HG02798 (cell line): ENCODE results near the gene LHX3.

Experiments used
- ATAC-seq: cut with Tn5 transposase; IDR thresholded peaks from one replicate; pipeline ENCODE4 v1.9.1; 2021; ENCODE audit warnings: mild to moderate bottlenecking; ENCODE audit not compliant: unreplicated experiment, poor library complexity

LHX3 gene

DNA sequence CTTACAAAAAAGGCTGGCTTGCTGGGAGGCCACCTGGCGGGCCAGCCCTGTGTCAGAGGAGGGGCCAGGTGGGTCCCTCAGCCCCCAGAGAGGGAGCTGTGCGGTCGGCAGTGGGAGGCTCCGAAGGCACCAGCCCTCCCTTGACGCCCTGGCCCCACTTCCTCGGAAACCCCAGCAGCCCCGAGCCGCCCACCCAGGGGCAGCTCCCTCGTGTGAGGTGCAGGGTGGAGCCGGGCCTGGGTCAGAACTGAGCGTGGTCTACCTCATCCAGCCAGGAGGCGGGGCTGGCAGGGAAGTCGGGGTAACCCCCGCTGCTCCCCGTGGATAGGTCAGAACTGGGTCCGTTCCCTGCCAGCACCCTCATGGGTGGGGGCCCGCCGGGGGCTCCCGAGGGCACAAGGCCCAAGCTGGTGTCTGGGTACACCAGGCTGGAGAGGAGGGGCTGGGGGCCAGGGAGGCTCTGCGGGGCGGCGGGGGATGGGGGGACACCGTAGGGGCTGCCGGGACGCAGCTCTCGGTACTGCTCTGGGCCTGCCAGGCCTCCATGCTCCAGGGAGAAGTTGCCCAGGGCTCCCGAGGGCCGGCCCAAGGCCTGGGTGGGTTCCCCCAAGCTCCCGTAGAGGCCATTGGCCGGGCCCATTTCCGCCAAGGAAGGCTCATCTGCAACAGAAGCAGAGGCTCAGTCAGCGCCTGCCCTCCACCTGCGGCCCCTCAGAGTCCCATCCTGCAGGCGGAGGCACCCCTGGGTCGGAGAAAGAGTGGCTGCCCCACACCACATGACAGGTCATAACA lies 7.6 kb downstream of the LHX3 start:
- no peak for ATAC-seq

GRCh38 chr9:136196404-136197083 lies 8.4 kb downstream of the LHX3 start:
- no peak for ATAC-seq

DNA sequence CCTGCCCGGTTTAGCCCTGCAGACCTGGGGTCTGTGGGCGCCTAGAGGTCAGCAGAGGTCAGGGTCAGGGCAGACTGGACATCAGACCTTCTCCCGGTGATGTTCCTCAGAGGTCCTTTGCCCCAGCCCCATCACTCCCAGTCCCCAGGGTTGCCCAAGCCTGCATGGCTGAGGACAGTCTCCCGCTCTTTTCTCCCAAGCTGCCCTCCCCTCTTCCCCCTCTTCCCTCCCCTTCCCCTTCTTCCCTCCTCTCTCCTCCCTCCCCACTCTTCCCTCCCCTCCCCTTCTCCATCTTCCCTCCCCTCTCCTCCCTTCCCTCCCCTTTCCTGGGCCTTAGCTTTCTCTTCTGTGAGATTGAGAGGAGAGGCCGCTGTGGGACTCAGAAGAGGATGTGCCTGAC lies 10.4 kb downstream of the LHX3 start:
- no peak for ATAC-seq

DNA sequence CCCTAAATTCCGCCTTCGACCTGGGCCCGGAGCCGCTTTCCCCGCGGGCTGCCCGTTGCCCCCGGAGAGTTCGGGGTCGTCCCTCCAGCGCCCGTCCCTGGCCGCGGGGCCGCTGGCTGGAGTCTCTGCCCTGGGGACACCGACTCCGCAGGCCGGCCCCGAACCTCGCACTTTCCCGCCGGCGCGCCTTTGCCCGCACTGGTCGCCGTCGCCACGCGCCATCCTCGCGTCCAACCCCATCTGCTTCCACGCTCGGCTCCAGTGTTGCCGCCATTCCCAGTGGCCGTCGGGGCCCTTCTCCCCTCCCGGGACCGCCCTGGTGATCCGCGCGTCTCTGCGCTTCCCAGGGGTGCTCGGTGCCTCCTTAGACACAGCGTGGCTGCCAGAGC lies 11.0 kb downstream of the LHX3 start:
- no peak for ATAC-seq

DNA sequence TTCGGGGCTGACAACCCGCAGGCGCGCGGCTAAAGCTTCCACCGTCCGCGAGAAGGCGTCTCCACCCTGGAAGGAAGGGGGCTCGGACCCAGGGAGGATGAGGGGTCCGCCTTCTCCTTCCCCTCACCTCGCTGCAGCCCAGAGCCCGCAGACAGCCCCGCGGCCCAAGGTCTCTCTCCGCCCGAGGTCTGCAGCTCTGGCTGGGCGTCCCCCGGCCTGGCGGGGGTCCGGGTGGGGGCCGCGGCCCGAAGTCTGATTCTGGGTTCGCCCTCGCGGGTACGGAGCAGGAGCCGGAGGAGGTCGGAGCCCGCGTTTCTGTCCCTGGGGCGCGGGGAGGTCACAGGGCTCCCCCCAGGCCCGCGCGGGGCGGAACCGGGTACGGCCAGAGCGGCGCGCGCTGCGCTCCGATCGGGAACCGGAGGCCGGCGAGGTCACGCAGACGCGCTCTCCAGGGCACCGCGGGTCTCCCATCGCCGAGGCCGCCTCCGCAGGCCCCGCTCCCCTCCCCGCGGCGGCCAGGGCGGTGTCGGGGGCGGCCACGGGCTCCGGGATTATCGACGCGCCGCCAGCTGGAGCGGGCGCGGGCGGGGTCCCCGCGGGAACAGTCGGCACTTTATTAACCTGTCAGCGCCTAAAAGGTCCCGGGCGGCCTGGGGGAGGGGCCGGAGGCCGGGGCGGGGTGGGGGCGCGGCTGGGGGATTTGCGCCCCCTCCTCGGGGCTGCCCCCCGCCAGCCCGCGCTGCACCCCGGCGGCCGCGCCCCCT lies 11.6 kb downstream of the LHX3 start:
- ATAC-seq = no peak

GRCh38 chr9:136192289-136193126 lies 12.4 kb downstream of the LHX3 start:
- ATAC-seq = no peak

- ATAC-seq = no peak
Measured at GRCh38 chr9:136191960-136192286, 13.0 kb downstream of the LHX3 start.

- no peak for ATAC-seq
Measured at GRCh38 chr9:136191099-136191959, 13.6 kb downstream of the LHX3 start.

GRCh38 chr9:136190656-136191055 lies 14.3 kb downstream of the LHX3 start:
- ATAC-seq = no peak

DNA sequence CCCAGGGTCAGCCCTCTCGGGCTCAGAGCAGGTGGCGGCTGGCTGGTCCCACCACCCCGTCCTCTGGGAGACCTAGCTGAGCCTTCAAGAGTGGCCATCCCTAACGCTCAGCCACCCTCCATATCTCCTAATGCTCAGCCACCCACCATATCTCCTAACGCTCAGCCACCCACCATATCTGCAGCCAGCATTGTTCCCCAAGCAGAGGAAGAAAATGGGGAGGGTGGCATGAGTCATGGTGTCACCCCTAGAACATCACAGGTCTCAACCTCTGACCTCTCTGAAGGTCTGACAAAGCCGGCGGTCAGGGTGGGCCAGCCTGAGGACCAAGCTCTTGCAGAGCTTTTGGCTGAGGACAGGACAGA lies 14.7 kb downstream of the LHX3 start:
- no peak for ATAC-seq

DNA sequence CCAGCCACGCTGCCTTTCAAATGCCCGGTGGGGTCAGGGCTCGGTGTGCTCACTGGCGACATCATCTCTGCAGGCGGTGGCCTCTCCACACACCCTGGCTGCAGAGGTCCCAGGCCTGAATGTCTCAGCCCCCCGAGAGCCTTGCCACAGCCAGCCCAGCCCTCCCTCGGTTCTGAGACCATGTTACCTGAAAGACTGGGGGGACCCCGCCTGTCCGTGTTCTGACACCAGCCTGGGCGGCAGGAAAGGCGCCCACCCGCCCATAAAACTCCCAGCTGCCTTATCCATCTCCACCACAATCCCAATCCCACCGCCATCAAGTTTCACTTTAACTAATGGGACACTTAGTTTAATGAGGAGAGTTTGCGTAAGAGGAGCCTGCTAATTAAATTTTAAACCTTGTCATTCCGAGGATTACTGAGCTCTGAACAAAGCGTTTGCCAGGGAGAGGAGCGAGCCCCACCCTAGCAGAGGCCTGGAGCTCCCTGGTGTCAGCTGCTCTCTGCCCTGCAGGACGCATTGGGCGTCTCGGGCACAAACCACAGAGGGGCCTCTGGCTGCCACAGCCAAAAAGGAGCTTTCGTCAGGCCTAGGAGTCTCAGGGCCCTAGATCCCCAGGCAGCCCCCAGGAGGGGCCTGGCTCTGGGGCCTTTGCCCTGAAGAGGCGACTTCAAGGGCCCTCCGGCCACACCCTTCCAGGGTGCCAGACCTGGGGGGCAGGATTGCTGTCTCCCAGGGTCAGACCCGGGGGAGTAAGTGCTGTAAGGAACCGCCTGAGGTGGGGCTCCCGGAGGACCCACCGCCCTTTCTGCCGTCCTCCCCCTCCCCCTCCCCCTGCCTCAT lies 15.3 kb downstream of the LHX3 start:
- ATAC-seq = no peak

DNA sequence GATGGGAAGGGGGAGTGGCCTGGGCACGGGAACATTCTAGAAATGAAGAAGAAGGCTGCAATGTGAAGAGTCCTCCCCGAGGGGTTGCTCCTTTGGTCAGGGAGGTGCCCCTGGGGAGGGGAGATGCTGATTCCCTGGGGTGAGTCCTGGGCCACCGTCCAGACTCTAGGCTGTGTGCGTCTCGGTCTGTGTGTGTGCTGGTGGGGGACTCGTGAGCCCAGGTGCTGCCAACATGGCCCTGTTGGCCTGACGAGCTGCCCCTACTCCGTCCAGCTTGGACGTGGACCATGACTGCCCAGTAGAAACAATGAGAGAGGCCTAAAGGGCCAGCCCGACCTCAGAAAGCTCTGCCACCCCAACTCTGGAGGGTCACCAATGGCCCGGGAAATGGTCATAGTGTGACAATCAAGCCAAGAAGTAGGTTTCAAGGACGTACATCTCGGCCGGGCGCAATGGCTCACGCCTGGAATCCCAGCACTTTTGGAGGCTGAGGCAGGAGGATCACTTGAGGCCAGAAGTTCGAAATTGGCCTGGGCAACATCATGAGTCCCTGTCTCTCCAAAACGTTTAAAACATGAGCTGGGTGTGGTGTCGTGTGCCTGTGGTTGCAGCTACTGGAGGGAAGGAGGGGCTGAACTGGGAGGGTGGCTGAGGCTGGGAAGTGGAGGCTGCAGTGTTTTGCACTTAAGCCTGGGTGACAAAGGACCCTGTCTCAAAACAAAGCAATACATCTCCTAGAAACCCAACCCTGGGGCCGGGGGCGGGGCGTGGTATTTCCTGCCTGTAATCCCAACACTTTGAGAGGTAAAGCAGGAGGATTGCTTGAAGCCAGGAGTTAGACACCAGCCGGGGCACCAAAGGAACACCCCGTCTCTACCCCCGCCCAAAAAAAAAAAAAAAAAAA lies 17.0 kb downstream of the LHX3 start:
- no peak for ATAC-seq

GRCh38 chr9:136187197-136187596 lies 17.7 kb downstream of the LHX3 start:
- ATAC-seq = no peak

DNA sequence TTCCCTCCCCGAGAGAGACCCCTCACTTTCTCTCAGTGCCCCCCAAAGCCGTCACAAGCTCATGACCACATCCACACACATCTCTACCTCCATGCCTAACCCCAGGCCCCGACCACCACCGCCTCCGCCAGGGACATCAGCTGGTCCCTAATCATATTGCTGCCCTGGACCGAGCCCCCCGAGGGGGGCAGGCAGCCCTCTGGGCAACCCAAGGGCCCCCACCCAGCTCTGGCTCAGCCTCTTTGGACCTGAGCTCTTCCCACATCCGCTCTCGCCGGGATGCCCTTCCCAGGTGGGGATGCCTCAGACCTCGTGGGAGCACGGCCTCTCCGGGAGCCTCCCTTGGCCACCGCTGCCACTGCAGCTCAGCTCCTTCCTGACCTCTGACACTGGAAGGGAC lies 18.5 kb downstream of the LHX3 start:
- no peak for ATAC-seq

DNA sequence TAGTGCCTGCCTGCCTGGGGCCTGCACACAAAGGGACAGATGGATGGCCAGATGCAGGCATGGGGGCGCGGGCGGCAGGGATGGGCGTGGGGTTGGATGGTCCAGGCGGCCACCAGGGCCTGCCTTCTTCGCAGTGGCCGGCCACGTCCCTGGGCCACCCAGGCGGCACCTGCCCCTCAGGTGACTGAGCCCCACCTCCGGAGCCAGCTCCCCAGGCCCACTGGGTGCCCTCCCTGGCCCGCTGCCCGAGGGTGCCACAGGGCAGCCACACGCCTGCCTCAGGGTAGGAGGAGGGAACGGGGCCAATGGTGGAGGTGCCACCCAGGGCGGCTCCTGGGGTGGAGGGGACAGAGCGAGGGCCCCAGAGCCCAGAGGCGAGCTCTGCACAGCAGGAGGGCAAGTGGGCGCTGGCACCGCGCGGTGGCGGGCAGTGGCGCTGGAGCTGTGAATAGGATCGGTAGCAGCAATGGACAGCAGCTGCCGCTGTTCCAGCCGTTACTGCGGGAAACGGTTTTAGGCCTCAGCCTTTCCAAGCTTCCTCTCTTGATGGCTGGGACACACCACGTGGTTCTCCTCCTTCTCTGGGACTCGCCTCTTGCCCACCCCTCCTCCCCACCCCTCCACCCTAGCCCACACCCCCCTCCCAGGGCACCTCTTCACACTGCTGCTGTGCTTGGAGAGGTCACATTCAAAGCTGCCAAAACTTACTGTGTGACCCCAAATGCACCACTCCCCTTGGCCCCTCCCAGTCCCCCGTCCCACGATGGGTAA lies 19.1 kb downstream of the LHX3 start:
- no peak for ATAC-seq

DNA sequence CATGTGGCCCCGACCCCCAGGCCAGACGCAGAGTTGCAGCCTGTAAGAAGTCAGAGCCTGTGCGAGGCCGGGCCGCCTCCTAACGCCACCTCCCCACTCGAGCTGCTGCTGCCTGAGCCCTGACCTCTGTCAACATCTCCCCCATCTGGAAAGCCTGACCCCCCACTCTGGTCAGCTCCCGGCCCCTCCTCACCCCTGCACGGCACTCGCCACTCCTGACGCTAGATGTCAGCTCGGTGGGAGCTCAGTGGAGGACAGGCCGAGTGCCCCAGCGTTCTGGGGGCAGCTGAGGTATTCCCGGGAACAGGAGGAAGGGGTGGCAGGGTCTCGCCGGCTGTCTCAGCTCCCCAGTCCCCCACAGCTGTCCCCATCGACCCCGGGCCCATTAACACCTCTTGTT lies 19.9 kb downstream of the LHX3 start:
- ATAC-seq = no peak

DNA sequence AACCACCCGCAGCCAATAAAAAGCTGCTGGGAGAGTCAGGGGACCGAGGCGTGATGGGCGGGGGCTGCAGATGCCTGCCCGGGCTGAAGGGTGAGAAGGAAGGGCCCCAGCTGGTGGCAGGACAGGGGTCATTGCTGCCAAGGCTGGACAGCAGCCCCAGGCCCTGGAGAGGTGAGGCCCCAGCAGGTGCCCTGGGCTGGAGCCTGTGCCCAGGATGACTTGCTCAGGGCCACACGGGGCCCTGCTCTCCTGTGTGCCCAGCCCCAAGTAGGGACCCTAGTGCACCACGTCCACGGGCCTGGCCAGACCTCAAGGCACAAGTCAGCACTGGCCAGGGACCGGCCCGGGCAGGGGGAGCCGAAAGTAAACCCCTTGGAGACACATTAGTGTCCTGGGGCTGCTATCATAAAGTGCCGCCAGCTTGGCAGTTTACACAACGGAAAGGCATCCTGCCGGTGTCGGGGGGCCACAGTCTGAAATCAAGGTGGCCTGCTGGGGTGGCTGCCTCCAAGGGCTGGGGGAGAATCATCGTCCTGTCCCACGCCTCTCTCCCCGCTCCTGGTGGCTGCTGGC lies 22.0 kb downstream of the LHX3 start:
- ATAC-seq = no peak
